ENCODE data around the gene CXCL1. TPM values are rescaled to one million over a fixed set of nuclear protein-coding genes. Genes with fewer than 3 reads are reported as not detected.

CXCL1 gene
- polyA plus RNA-seq, 1 experiment: 2.1 TPM

- no peak overlapping the region for H3K4me3 ChIP-seq (ENCODE audit: low read depth, low read length)
- peaks cover 4% of the 10 kb centered on the region; the same call in 1 of the 2 replicates for H3K9me3 ChIP-seq (ENCODE audit: control insufficient read depth, insufficient read depth, low read length)
- DNase-seq (ENCODE audit: low read depth, low spot score): no peak
- H3K27me3 ChIP-seq (ENCODE audit: control insufficient read depth, insufficient read depth, low read length): no peaks in the 10 kb centered on the region
- no peak overlapping the region for H3K27ac ChIP-seq (ENCODE audit: low read depth, low read length)
- ChIA-PET POLR2A (no interaction called here), CTCF (interaction anchor here (0.6 to 1.7 kb wide), 3 partner anchors 125 to 667 kb away, joined by 3 to 9 read pairs (median 4); no protein-coding TSS in a partner anchor)
- TF ChIP-seq CTCF (IDR thresholded peaks at IDR 0.05; ENCODE audit: low read depth, low read length): no peak
Observed at GRCh38 chr4:73855406-73855805, 13.8 kb upstream of the CXCL1 start.

GRCh38 chr4:73856518-73856917 lies 12.7 kb upstream of the CXCL1 start:
- Histone ChIP-seq H3K27me3 (ENCODE audit: control insufficient read depth, insufficient read depth, low read length) (no peaks in the 10 kb centered on the region), H3K9me3 (ENCODE audit: control insufficient read depth, insufficient read depth, low read length) (peaks cover 4% of the 10 kb centered on the region; the same call in 1 of the 2 replicates), H3K27ac (ENCODE audit: low read depth, low read length) (no peak overlapping the region), H3K4me3 (ENCODE audit: low read depth, low read length) (no peak overlapping the region)
- no peak for TF ChIP-seq CTCF (IDR thresholded peaks at IDR 0.05; ENCODE audit: low read depth, low read length)
- ChIA-PET POLR2A (interaction anchor here (0.6 to 0.7 kb wide), 2 partner anchors 17 to 38 kb away, joined by 4 read pairs; no protein-coding TSS in a partner anchor), CTCF (interaction anchor here (1.7 kb wide), 1 partner anchor 127 kb away, joined by 9 read pairs; no protein-coding TSS in a partner anchor)
- DNase-seq (ENCODE audit: low read depth, low spot score): no peak

DNA sequence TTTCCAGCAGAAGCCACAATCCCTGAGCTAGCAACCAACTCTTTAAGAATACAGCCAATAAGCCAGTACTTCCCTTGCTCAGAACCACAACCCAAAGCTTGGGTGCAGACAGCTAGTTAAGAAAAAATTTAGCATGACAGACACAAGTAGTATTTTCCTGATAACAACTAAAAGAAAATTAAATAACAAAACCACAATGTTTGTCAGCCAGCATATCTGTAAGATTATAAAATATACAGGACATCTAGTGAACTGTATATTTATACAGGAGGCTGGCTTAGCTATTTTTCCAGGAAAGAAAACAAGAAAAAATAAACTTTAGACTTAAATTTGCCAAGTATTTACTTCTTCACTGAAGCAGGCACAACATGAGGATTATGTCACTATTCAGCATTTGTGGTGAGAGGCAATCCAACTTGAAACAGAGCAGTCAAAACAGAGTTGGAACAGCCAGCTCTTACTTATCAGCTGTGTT lies 9.5 kb upstream of the CXCL1 start:
- CTCF ChIA-PET: interaction anchor here (0.6 to 1.7 kb wide), 10 partner anchors 16 to 275 kb away, joined by 3 to 7 read pairs (median 3); partner anchors contain the start of gene CXCL3
- no peaks in the 10 kb centered on the region for H3K27me3 ChIP-seq (ENCODE audit: control insufficient read depth, insufficient read depth, low read length)
- no peak for TF ChIP-seq CTCF (IDR thresholded peaks at IDR 0.05; ENCODE audit: low read depth, low read length)
- POLR2A ChIA-PET: interaction anchor here (0.7 to 1.9 kb wide), 11 partner anchors 9 to 249 kb away, joined by 3 to 9 read pairs (median 4); partner anchors contain the start of gene CXCL1
- H3K9me3 ChIP-seq (ENCODE audit: control insufficient read depth, insufficient read depth, low read length): peaks cover 4% of the 10 kb centered on the region; the same call in 1 of the 2 replicates
- no peak overlapping the region for H3K4me3 ChIP-seq (ENCODE audit: low read depth, low read length)
- DNase-seq (ENCODE audit: low read depth, low spot score): peak; percentile 74
- no peak overlapping the region for H3K27ac ChIP-seq (ENCODE audit: low read depth, low read length)

DNA sequence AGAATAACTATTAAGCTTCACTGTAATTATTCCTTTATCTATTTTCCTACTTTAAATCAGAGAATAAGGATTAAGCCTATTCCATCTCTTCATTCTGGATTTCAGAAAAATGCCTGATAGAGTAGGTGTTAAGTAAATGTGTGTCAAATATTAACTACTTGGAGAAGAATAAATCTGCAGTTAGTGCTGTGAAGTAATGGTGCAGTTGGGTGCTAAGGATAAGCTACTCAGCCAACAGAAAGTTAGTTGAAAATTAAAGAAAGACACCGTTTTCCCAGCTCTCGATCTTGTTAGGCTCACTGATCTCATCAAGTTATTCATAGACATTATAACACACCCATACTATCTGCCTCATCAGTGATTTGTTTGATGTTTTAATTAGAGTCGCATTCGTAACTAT lies 9.0 kb upstream of the CXCL1 start:
- no peak for TF ChIP-seq CTCF (IDR thresholded peaks at IDR 0.05; ENCODE audit: low read depth, low read length)
- Histone ChIP-seq H3K4me3 (ENCODE audit: low read depth, low read length) (no peak overlapping the region), H3K27me3 (ENCODE audit: control insufficient read depth, insufficient read depth, low read length) (no peaks in the 10 kb centered on the region), H3K9me3 (ENCODE audit: control insufficient read depth, insufficient read depth, low read length) (peaks cover 4% of the 10 kb centered on the region; the same call in 1 of the 2 replicates), H3K27ac (ENCODE audit: low read depth, low read length) (no peak overlapping the region)
- ChIA-PET CTCF (interaction anchor here (0.8 to 1.7 kb wide), 5 partner anchors 17 to 198 kb away, joined by 3 to 7 read pairs (median 4); no protein-coding TSS in a partner anchor), POLR2A (interaction anchor here (0.7 to 1.9 kb wide), 10 partner anchors 9 to 249 kb away, joined by 3 to 9 read pairs (median 6); partner anchors contain the start of gene CXCL1)
- no peak for DNase-seq (ENCODE audit: low read depth, low spot score)

DNA sequence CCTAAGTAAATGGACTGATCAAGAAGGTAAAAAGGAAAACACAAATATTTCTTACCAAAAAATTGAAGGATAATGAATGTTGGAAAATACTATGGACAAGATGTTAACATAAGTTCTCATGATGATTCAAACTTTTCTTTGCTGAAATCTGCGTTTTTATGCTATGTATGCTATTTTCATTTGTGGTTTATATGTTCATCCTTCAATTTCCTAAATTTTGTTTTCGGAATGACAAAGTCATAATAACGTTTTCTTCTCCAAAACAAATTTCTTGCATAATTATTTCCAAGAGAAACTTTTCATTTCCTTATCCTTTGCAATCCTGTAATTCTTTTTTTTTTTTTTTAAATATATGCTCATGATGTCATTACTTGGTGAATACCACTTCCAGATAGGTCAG lies 8.3 kb upstream of the CXCL1 start:
- peaks cover 4% of the 10 kb centered on the region; the same call in 1 of the 2 replicates for H3K9me3 ChIP-seq (ENCODE audit: control insufficient read depth, insufficient read depth, low read length)
- TF ChIP-seq CTCF (IDR thresholded peaks at IDR 0.05; ENCODE audit: low read depth, low read length): no peak
- CTCF ChIA-PET: interaction anchor here (2.2 kb wide), 1 partner anchor 198 kb away, joined by 8 read pairs; no protein-coding TSS in a partner anchor

More for the DNA sequence above, 8.3 kb upstream of the CXCL1 start:
- no peak overlapping the region for H3K4me3 ChIP-seq (ENCODE audit: low read depth, low read length)
- no peaks in the 10 kb centered on the region for H3K27me3 ChIP-seq (ENCODE audit: control insufficient read depth, insufficient read depth, low read length)
- POLR2A ChIA-PET: interaction anchor here (1.9 kb wide), 1 partner anchor 156 kb away, joined by 7 read pairs; no protein-coding TSS in a partner anchor
- no peak overlapping the region for H3K27ac ChIP-seq (ENCODE audit: low read depth, low read length)
- DNase-seq (ENCODE audit: low read depth, low spot score): no peak

Measured in AG04450 (cell line).